Left ventricle myocardium inferior (tissue), 1 donor: Measurements from ENCODE around the gene ELOF1. TPM values are rescaled to one million over a fixed set of nuclear protein-coding genes. Genes with fewer than 3 reads are reported as not detected.

Experiments
- DNase-seq: peaks from one replicate; pipeline ENCODE4 v3.0.0-alpha.2; 2020
- H3K27ac ChIP-seq: fragments of 200-600 bp; replicated peaks from 2 replicates; pipeline ENCODE4 v1.8.0; 2021
- H3K27me3 ChIP-seq: fragments of 200-600 bp; 2 replicates; pipeline ENCODE4 v1.8.0; 2021; ENCODE audit warnings: low read depth
- H3K36me3 ChIP-seq: fragments of 200-600 bp; 2 replicates; pipeline ENCODE4 v1.8.0; 2021
- H3K4me1 ChIP-seq: fragments of 200-600 bp; 2 replicates; pipeline ENCODE4 v1.8.0; 2021
- H3K4me3 ChIP-seq: fragments of 200-600 bp; 2 replicates; pipeline ENCODE4 v1.8.0; 2021; ENCODE audit warnings: mild to moderate bottlenecking, moderate library complexity
- H3K9me3 ChIP-seq: fragments of 200-600 bp; replicated peaks from 2 replicates; pipeline ENCODE4 v1.8.0; 2021
- intact Hi-C: fragments of 100-400 bp; cut with micrococcal nuclease; formaldehyde crosslinking; loops from one replicate; pipeline ENCODE4 v1.11.0; 2022
- total RNA-seq: library from RNA; stranded (reverse); fragmentation: NEBNext Ultra II Directional; extraction: Animal tissue kit (Norgen Biotek cat#: 25700); gene quantifications from one replicate; pipeline ENCODE4 v1.2.1, GENCODE V29; 2021
- TF ChIP-seq, protein P1 (sequence below): fragments of 200-600 bp; IDR thresholded peaks from 2 replicates; pipeline ENCODE4 v1.8.0; 2021; ENCODE audit warnings: antibody characterized with exemption, mild to moderate bottlenecking, borderline replicate concordance
- donor health status: DM: no; HTN: yes; CAD: no; lungs with severe emphysema.

The ELOF1 gene
- total RNA-seq, 1 donor from 2014 or later, result 33.1 TPM

DNA sequence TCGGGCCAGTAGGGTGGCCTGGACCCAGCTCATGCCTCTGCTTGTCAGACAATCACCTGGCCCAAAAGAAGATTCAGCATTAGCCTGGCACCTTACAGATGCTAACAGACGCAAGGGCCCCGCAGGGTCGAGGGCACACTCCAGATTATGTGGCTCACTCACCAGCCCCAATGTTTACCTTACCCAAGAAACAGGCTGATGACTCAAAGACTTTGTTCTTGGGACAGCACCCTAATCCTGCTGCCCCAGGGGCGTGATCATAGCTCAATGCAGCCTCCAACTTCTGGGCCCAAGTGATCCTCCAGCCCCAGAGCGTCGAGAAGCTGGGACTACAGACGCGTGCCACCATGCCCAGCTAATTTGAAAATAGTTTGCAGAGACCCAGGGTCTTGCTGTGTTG is 39.9 kb downstream of the ELOF1 start:
- Histone ChIP-seq H3K4me1 (no peaks in the 10 kb centered on the region), H3K9me3 (no peaks in the 10 kb centered on the region), H3K27me3 (no peaks in the 10 kb centered on the region), H3K36me3 (peaks cover 72% of the 10 kb centered on the region), H3K27ac (no peak overlapping the region), H3K4me3 (no peak overlapping the region)
- TF ChIP-seq, protein P1, sequence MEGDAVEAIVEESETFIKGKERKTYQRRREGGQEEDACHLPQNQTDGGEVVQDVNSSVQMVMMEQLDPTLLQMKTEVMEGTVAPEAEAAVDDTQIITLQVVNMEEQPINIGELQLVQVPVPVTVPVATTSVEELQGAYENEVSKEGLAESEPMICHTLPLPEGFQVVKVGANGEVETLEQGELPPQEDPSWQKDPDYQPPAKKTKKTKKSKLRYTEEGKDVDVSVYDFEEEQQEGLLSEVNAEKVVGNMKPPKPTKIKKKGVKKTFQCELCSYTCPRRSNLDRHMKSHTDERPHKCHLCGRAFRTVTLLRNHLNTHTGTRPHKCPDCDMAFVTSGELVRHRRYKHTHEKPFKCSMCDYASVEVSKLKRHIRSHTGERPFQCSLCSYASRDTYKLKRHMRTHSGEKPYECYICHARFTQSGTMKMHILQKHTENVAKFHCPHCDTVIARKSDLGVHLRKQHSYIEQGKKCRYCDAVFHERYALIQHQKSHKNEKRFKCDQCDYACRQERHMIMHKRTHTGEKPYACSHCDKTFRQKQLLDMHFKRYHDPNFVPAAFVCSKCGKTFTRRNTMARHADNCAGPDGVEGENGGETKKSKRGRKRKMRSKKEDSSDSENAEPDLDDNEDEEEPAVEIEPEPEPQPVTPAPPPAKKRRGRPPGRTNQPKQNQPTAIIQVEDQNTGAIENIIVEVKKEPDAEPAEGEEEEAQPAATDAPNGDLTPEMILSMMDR, result no peak
- intact Hi-C loops, result no loop called here
- DNase-seq, result no peak

DNA sequence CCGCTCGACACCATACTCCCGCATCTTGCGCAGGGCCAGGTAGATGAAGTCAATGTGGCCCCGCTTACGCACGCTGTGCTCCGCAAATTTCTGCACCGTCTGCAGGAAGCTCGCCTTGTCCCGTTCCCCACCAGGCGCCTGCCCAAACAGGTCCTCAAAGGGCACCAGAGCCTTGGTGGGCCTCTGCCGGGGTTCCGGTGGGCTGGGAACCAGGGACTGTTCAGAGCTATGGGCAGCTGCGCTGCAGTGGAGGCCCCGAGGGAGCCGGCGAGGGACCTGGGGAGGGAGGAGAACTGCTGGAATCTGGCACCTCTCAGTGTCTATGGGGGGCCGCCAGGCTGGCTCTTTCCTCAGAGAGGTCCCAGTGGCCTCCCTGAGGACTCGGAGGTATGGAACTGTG is 45.1 kb downstream of the ELOF1 start:
- H3K27me3 ChIP-seq, result no peaks in the 10 kb centered on the region
- no peaks in the 10 kb centered on the region for H3K4me1 ChIP-seq
- DNase-seq, result no peak
- H3K27ac ChIP-seq, result no peak overlapping the region
- intact Hi-C loops, result no loop called here
- H3K4me3 ChIP-seq, result no peak overlapping the region
- TF ChIP-seq, protein P1, result no peak
- no peaks in the 10 kb centered on the region for H3K9me3 ChIP-seq
- peaks cover 85% of the 10 kb centered on the region for H3K36me3 ChIP-seq

DNA sequence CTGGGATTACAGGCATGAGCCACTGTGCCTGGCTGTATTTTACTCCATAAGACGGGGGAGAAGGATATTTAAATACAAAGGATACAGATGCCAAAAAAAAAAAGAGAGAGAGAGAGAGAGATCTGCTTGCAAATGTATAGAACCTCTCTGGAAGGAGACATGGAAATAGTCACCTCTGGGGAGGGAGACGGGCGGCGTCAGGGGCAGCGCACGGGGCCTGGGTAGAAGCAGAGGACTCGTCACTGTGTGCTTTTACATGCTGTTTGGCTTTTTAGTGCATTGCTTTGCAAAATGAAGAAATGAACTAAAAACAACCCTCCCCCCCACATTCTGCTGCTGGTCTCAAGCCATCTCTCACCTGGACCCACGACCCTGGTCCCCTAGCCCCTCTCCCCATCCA is 48.6 kb downstream of the ELOF1 start:
- Histone ChIP-seq H3K9me3 (no peaks in the 10 kb centered on the region), H3K27me3 (no peaks in the 10 kb centered on the region), H3K36me3 (peaks cover 51% of the 10 kb centered on the region), H3K27ac (no peak overlapping the region), H3K4me1 (peaks cover 8% of the 10 kb centered on the region), H3K4me3 (no peak overlapping the region)
- TF ChIP-seq, protein P1, result no peak
- DNase-seq, result no peak
- intact Hi-C loops, result no loop called here

DNA sequence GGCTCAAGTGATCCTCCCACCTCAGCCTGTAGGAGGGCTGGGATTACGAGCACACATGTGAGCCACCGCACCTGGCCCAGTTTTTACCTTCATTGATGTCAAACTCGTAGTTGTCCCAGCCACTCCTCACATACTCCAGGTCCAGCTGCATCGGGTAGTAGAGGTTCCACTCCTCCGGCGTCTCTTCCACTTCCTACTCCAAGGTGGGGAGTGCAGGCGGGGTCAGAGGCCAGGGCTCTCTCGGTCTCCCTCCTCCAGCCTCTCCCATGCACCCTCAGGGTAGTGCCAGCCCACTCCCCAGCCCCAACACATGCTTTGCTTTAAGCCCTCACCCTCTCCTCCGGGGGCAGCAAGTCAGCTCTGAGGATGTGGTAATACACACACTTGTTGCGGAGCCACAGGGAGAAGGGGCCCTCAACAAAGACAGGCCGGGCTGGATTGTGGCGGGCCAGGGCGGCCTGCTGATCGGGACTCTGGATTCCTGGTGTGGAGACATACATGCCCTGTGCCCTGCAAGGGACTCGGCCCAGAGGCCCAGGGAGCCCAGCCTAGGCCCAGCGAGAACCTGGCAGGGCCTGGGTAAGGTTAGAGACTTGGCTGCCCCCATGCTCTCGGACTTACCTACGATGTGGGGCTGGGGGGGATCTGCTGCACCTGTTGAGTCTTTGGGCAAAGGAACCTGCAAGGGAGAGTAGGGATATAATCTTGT is 51.5 kb downstream of the ELOF1 start:
- peaks cover 17% of the 10 kb centered on the region for H3K4me1 ChIP-seq
- H3K36me3 ChIP-seq, result peaks cover 24% of the 10 kb centered on the region
- no peak overlapping the region for H3K27ac ChIP-seq
- no peaks in the 10 kb centered on the region for H3K9me3 ChIP-seq
- H3K4me3 ChIP-seq, result no peak overlapping the region
- DNase-seq, result no peak
- H3K27me3 ChIP-seq, result no peaks in the 10 kb centered on the region
- intact Hi-C loops, result no loop called here
- TF ChIP-seq, protein P1, result no peak

DNA sequence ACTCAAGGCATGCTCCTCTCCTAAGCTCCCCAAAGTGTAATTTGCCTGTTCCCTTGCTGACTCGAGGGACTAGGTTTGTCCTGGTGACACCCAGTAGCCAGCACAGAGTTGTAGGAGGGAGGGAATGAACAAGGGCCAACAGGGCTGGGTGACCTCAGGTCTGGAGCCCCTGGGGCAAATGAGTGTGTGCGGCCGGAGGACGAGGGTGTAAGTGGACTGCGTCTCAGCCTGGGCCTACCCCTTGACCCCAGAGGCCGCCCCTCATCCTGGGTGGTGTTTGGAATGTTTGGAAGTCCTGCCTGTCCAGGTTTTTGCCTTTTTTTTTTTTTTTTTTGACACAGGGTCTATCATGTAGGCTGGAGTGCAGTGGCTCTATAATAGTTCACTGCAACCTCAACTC is 52.1 kb downstream of the ELOF1 start:
- H3K4me3 ChIP-seq, result no peak overlapping the region
- no peaks in the 10 kb centered on the region for H3K9me3 ChIP-seq
- intact Hi-C loops, result no loop called here
- H3K27me3 ChIP-seq, result no peaks in the 10 kb centered on the region
- no peak for DNase-seq
- H3K4me1 ChIP-seq, result peaks cover 17% of the 10 kb centered on the region
- no peak overlapping the region for H3K27ac ChIP-seq
- H3K36me3 ChIP-seq, result peaks cover 19% of the 10 kb centered on the region
- TF ChIP-seq, protein P1, result no peak
